Activated naive CD8-positive, alpha-beta T cell treated with anti-CD3 and anti-CD28 coated beads, Interleukin-2, amount 10 ng/mL, durations not matched to agents 7 days and 5 days (primary cell): ENCODE results near the gene MRGPRF. TPM values are rescaled to one million over a fixed set of nuclear protein-coding genes. Genes with fewer than 3 reads are reported as not detected.
A peak's percentile ranks its signal among the peaks of the same experiment; 100 is the strongest.
"Not testable (repeated sequence)": the region's sequence is repeated elsewhere in the genome, so short reads cannot be mapped to it uniquely, and the experiment has no call there.

Experiments used
- ATAC-seq: fragments of 150-1000 bp; cut with Tn5 transposase; one replicate; pipeline ENCODE4 v1.10.0; 2021; ENCODE audit warnings: low read depth, moderate library complexity
- POLR2A ChIA-PET: fragments of 350-600 bp; sonication (Branson Sonifier 250); formaldehyde crosslinking; loops from one replicate; lab custom pipeline; 2021; ENCODE audit warnings: antibody characterized with exemption; lab: Charles Lee
- DNase-seq: peaks from one replicate; pipeline ENCODE4 v3.0.0; 2021
- H3K27ac Mint-ChIP-seq: one replicate; pipeline ENCODE4 v1.8.0; 2022; ENCODE audit warnings: mild to moderate bottlenecking, mixed read lengths
- H3K27me3 Mint-ChIP-seq: one replicate; pipeline ENCODE4 v1.8.0; 2022; ENCODE audit warnings: mild to moderate bottlenecking, moderate library complexity, mixed read lengths
- H3K36me3 Mint-ChIP-seq: one replicate; pipeline ENCODE4 v1.8.0; 2021; ENCODE audit warnings: mild to moderate bottlenecking, mixed read lengths
- H3K4me1 Mint-ChIP-seq: one replicate; pipeline ENCODE4 v1.8.0; 2021; ENCODE audit warnings: mixed read lengths
- H3K4me3 Mint-ChIP-seq: one replicate; pipeline ENCODE4 v1.8.0; 2022; ENCODE audit warnings: mild to moderate bottlenecking, moderate library complexity, mixed read lengths
- H3K9me3 Mint-ChIP-seq: one replicate; pipeline ENCODE4 v1.8.0; 2021; ENCODE audit warnings: mixed read lengths
- total RNA-seq, 2 experiments: library from RNA; stranded (reverse); gene quantifications; one replicate each; pipeline ENCODE4 v1.2.3, GENCODE V29; 2021

MRGPRF gene
- total RNA-seq, 2 experiments from 2014 or later: not detected

GRCh38 chr11:68974421-68975194 lies 38.4 kb downstream of the MRGPRF start:
- POLR2A ChIA-PET: no interaction called here
- Mint-ChIP-seq H3K27ac (peak overlapping the region; percentile 75), H3K4me1 (peaks cover 3% of the 10 kb centered on the region), H3K27me3 (peaks cover 3% of the 10 kb centered on the region), H3K36me3 (no peaks in the 10 kb centered on the region), H3K4me3 (no peak overlapping the region), H3K9me3 (no peaks in the 10 kb centered on the region)
- peak; percentile 67 for ATAC-seq
- DNase-seq: peak; percentile 21

- ATAC-seq, DNase-seq, H3K9me3 Mint-ChIP-seq, H3K4me3 Mint-ChIP-seq, H3K27me3 Mint-ChIP-seq, H3K36me3 Mint-ChIP-seq, H3K27ac Mint-ChIP-seq, H3K4me1 Mint-ChIP-seq, POLR2A ChIA-PET: not testable (repeated sequence)
These were observed 39.3 kb downstream of the MRGPRF start for GRCh38 chr11:68973706-68974105.

DNA sequence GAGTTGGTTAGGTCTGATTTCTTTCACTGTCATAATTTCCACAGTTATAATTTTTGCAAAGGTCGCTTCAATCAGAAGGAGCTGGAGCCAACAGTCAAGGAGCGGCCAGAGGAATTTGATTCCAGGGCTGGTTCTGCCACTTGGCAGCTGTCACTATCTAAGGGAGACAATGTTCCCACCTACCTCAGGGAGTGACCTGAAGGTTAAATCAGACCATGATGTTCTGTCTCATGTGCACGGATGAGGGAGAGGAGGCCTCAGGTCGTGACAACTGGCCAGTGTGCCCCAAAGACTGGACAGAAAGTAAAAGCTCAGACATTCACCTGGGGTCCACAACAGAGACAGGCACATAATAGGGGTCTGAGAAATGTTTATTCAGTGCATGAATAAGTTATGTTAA lies 39.8 kb downstream of the MRGPRF start:
- H3K9me3 Mint-ChIP-seq: no peaks in the 10 kb centered on the region
- H3K27ac Mint-ChIP-seq: no peak overlapping the region
- H3K4me1 Mint-ChIP-seq: peaks cover 3% of the 10 kb centered on the region
- POLR2A ChIA-PET: no interaction called here
- no peak for ATAC-seq
- H3K27me3 Mint-ChIP-seq: peaks cover 3% of the 10 kb centered on the region
- no peak for DNase-seq
- no peak overlapping the region for H3K4me3 Mint-ChIP-seq
- no peaks in the 10 kb centered on the region for H3K36me3 Mint-ChIP-seq

DNA sequence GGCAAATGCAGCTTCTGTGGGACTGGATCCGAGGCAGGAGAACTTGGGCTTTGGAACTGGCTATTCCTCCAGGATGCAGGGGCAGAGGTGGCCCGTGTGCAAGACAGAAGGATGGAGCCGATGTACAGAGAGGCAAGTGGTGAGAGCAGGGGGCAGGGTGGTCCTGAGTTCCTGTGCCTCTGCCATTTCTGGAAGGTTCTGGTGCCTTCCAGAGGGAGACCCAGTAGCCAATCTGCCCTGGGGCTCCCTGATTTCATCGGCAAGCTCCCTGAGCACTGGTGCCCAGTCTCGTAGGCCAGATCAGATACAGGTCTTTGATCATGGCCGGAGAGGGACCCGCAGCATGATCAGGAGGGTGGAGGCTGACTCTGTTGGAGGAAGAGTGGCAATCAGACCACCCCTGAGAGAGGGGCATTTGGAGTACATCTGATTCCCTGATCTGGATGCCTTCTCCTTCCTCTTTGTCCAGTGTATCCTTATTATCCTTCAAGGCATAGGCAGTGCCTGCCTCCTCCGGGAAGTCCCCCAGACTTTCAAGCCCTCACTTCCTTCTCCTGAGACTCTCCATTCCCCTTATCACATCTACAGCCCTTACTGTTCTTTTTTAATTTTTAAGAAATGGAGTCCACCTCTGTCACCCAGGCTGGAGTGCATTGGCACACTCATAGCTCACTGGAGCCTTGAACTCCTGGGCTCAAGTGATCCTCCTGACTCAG lies 42.0 kb downstream of the MRGPRF start:
- Mint-ChIP-seq H3K9me3 (no peaks in the 10 kb centered on the region), H3K27ac (no peak overlapping the region), H3K36me3 (no peaks in the 10 kb centered on the region), H3K4me3 (no peak overlapping the region), H3K4me1 (peaks cover 3% of the 10 kb centered on the region), H3K27me3 (peaks cover 3% of the 10 kb centered on the region)
- POLR2A ChIA-PET: no interaction called here
- ATAC-seq: no peak
- DNase-seq: no peak

- POLR2A ChIA-PET: interaction anchor here (0.7 kb wide), 1 partner anchor 142 kb away, joined by 3 read pairs; no protein-coding TSS in a partner anchor
These were observed 43.7 kb downstream of the MRGPRF start for GRCh38 chr11:68969386-68969785.

GRCh38 chr11:68968306-68969250 lies 44.5 kb downstream of the MRGPRF start:
- Mint-ChIP-seq H3K4me1 (peaks cover 3% of the 10 kb centered on the region), H3K9me3 (no peaks in the 10 kb centered on the region), H3K4me3 (no peak overlapping the region), H3K27me3 (peaks cover 3% of the 10 kb centered on the region), H3K36me3 (no peaks in the 10 kb centered on the region), H3K27ac (no peak overlapping the region)
- DNase-seq: no peak
- POLR2A ChIA-PET: no interaction called here
- ATAC-seq: no peak

More at GRCh38 chr11:68969386-68969785, 43.7 kb downstream of the MRGPRF start:
- H3K4me3 Mint-ChIP-seq: no peak overlapping the region
- H3K27ac Mint-ChIP-seq: no peak overlapping the region
- H3K4me1 Mint-ChIP-seq: peaks cover 1% of the 10 kb centered on the region
- ATAC-seq: no peak
- DNase-seq: no peak
- H3K9me3 Mint-ChIP-seq: no peaks in the 10 kb centered on the region
- H3K27me3 Mint-ChIP-seq: peaks cover 3% of the 10 kb centered on the region
- H3K36me3 Mint-ChIP-seq: no peaks in the 10 kb centered on the region

DNA sequence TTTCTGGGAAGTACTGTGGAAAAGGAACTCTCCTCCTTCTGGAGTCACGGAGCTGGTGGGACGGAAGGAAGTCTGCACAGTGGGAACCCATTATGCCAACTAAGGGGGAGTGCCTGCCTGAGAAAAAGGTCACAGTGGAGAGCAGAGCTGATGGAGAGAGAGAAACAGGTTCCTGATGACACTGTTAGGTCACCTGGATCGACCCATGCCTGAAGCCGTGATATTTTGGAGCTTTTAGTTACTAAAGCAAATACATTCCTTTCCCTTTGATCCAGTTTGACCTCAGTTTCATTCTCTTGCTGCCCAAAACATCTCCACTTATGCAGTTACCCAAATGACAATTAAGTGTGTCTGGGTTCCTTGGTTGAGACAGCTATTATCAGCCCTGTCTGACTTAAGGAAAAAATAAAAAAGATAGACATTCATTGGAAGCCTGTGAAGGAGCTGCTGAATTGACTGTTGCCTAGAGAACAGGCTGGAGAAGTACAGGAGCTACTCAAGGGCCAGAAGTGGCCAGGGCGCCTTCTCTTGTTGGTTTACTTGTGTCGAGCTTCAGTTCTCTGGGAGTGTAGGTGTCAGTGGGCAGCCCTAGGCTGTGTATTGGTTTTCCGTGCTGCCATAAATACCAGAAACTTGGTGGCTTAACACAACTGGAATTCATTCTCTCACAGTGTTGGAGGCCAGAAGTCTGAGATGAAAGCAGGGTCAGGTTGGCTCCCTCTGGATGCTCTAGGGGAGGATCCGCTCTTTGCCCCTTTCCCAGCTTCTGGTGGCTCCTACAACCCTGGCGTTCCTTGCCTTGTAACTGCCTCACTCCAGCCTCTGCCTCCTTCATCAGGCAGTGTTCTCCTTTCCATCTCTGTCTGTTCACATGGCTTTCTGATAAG lies 45.9 kb downstream of the MRGPRF start:
- ATAC-seq (no peak), DNase-seq (no peak)
- POLR2A ChIA-PET: no interaction called here
- Mint-ChIP-seq H3K4me1 (peaks cover 8% of the 10 kb centered on the region), H3K9me3 (no peaks in the 10 kb centered on the region), H3K27me3 (peaks cover 3% of the 10 kb centered on the region), H3K27ac (no peak overlapping the region), H3K4me3 (no peak overlapping the region), H3K36me3 (peaks cover 2% of the 10 kb centered on the region)

GRCh38 chr11:68965901-68966853 lies 46.9 kb downstream of the MRGPRF start:
- Mint-ChIP-seq H3K36me3 (peaks cover 3% of the 10 kb centered on the region), H3K27me3 (peaks cover 3% of the 10 kb centered on the region), H3K27ac (no peak overlapping the region), H3K4me3 (no peak overlapping the region), H3K4me1 (peaks cover 8% of the 10 kb centered on the region), H3K9me3 (no peaks in the 10 kb centered on the region)
- DNase-seq: no peak
- POLR2A ChIA-PET: no interaction called here
- ATAC-seq: no peak

GRCh38 chr11:68963779-68964178 lies 49.3 kb downstream of the MRGPRF start:
- DNase-seq (no peak), ATAC-seq (no peak)
- Mint-ChIP-seq H3K27me3 (no peaks in the 10 kb centered on the region), H3K27ac (no peak overlapping the region), H3K9me3 (no peaks in the 10 kb centered on the region), H3K4me1 (peaks cover 8% of the 10 kb centered on the region), H3K36me3 (peaks cover 3% of the 10 kb centered on the region), H3K4me3 (no peak overlapping the region)
- POLR2A ChIA-PET: no interaction called here

DNA sequence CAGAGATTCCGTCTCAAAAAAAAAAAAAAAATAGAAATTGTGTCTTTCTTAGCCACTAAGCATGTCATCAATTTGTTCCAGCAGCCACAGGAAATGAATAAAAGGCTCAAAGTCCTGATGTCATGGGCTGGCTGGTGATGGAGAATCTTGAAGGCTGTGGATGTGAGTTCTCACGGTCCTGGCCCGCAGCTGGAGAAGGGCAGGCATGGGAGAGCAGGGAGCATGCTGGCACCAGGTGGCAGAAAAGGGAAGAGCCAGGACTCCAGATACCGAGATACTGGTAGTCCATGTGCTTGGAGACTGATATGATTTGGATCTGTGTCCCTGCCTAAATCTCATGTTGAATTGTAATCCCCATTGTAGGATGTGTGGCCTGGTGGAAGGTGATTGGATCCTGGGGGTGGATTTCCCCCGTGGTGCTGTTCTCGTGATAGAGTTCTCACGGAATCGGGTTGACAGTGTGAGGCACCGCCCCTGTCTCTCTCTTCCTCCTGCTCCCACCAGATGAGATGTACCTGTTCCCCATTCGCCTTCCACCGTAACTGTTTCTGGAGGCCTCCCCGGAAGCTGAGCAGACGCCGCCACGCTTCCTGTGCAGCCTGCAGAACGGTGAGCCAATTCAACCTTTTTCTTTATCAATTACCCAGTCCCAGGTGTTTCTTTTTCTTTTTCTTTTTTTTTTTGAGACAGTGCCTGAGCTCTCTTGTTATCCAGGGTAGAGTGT lies 50.4 kb downstream of the MRGPRF start:
- no peaks in the 10 kb centered on the region for H3K9me3 Mint-ChIP-seq
- ATAC-seq (peak; percentile 63), DNase-seq (no peak)
- peak overlapping the region; percentile 41 for H3K4me3 Mint-ChIP-seq
- peaks cover 3% of the 10 kb centered on the region for H3K36me3 Mint-ChIP-seq
- H3K4me1 Mint-ChIP-seq: peaks cover 8% of the 10 kb centered on the region
- H3K27me3 Mint-ChIP-seq: no peaks in the 10 kb centered on the region
- POLR2A ChIA-PET: interaction anchor here (1.5 kb wide), 1 partner anchor 86 kb away, joined by 3 read pairs; the partner anchor contains the start of gene TPCN2
- peak overlapping the region; percentile 67 for H3K27ac Mint-ChIP-seq

DNA sequence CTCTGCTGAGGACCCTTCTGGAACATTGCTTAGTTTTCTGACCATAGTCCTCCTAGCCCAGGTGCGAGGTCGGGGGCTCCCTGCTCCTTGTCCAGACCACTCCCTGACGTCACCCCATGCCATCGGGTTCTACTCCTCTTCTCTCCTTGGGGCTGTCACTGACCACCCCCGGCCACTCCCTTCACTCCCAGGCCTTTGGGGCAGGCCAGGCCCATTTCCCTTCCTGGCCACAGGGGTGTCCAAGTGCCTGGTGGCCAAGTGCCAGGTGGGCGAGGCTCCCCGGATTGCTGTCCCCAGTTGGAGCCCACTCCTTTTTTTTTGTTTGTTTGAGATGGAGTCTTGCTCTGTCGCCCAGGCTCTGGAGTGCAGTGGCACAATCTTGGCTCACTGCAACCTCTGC lies 51.8 kb downstream of the MRGPRF start:
- POLR2A ChIA-PET: no interaction called here
- no peak for DNase-seq

More for the DNA sequence above, 51.8 kb downstream of the MRGPRF start:
- H3K36me3 Mint-ChIP-seq: peaks cover 3% of the 10 kb centered on the region
- no peak for ATAC-seq
- no peaks in the 10 kb centered on the region for H3K9me3 Mint-ChIP-seq
- no peak overlapping the region for H3K27ac Mint-ChIP-seq
- H3K27me3 Mint-ChIP-seq: no peaks in the 10 kb centered on the region
- H3K4me1 Mint-ChIP-seq: peaks cover 8% of the 10 kb centered on the region
- H3K4me3 Mint-ChIP-seq: no peak overlapping the region
